GM18520 (cell line): ENCODE data around the gene PCTP.

ENCODE experiments used
- ATAC-seq: cut with Tn5 transposase; IDR thresholded peaks from one replicate; pipeline ENCODE4 v1.9.1; 2021; ENCODE audit not compliant: unreplicated experiment

The PCTP gene

GRCh38 chr17:55751720-55752250 lies 934 bp downstream of the PCTP start:
- no peak for ATAC-seq

- ATAC-seq = no peak
Observed at GRCh38 chr17:55756689-55757088, 5.8 kb downstream of the PCTP start.

GRCh38 chr17:55757659-55758058 lies 6.8 kb downstream of the PCTP start:
- ATAC-seq = peak; percentile 43

- ATAC-seq = no peak
Observed at GRCh38 chr17:55758171-55758570, 7.3 kb downstream of the PCTP start.

GRCh38 chr17:55760643-55761355 lies 9.9 kb downstream of the PCTP start:
- no peak for ATAC-seq

- no peak for ATAC-seq
Observed at GRCh38 chr17:55762086-55762858, 11.4 kb downstream of the PCTP start.

- ATAC-seq = no peak
Observed at GRCh38 chr17:55763856-55764255, 13.0 kb downstream of the PCTP start.

GRCh38 chr17:55764610-55765009 lies 13.8 kb downstream of the PCTP start:
- no peak for ATAC-seq

- no peak for ATAC-seq
Observed at GRCh38 chr17:55765472-55765871, 14.6 kb downstream of the PCTP start.

- no peak for ATAC-seq
Observed at GRCh38 chr17:55768936-55769624, 18.2 kb downstream of the PCTP start.

GRCh38 chr17:55769625-55770000 lies 18.8 kb downstream of the PCTP start:
- no peak for ATAC-seq

GRCh38 chr17:55770196-55770870 lies 19.5 kb downstream of the PCTP start:
- ATAC-seq = no peak

- no peak for ATAC-seq
Observed at GRCh38 chr17:55772086-55772485, 21.2 kb downstream of the PCTP start.

GRCh38 chr17:55773671-55774070 lies 22.8 kb downstream of the PCTP start:
- no peak for ATAC-seq

- no peak for ATAC-seq
Observed at GRCh38 chr17:55774846-55775271, 24.0 kb downstream of the PCTP start.

- ATAC-seq = no peak
Observed at GRCh38 chr17:55776271-55776670, 25.4 kb downstream of the PCTP start.

- ATAC-seq = no peak
Observed at GRCh38 chr17:55777471-55777971, 26.7 kb downstream of the PCTP start.

GRCh38 chr17:55778389-55779118 lies 27.7 kb downstream of the PCTP start:
- ATAC-seq = no peak

- no peak for ATAC-seq
Observed at GRCh38 chr17:55783684-55784245, 32.9 kb downstream of the PCTP start.

- ATAC-seq = no peak
Observed at GRCh38 chr17:55784666-55785065, 33.8 kb downstream of the PCTP start.
